OCI-LY1 (cell line): ENCODE data around the gene ZFX.

Experiments
- CTCF ChIP-seq: fragments of 200-600 bp; sonication (generic), shearing (Covaris generic); IDR thresholded peaks from 2 replicates; pipeline ENCODE4 v1.5.1; 2017; ENCODE audit warnings: mild to moderate bottlenecking, antibody characterized with exemption, low read length, moderate library complexity, mixed read lengths
- EZH2 ChIP-seq: fragments of 200-600 bp; sonication (generic), shearing (Covaris generic); IDR thresholded peaks from 2 replicates; pipeline ENCODE4 v1.8.0; 2017; ENCODE audit warnings: borderline replicate concordance, mixed run types, mild to moderate bottlenecking, antibody characterized with exemption, low read length, moderate library complexity, mixed read lengths

- TF ChIP-seq CTCF, result no peak
- no peak for TF ChIP-seq EZH2
Measured at GRCh38 chrX:24242649-24243175, 93.2 kb downstream of the ZFX start.
